ENCODE results near the gene TBCA. TPM values are rescaled to one million over a fixed set of nuclear protein-coding genes. Genes with fewer than 3 reads are reported as not detected.

Gene TBCA
- total RNA-seq, 1 experiment from 2014 or later, result 330 TPM

- Mint-ChIP-seq H3K4me1 (peaks cover 4 to 20% of the 10 kb centered on the region in 2 experiments), H3K4me3 (no peak overlapping the region), H3K27ac (no peak overlapping the region; a peak in 1 of 7 replicates), H3K27me3 (ENCODE audit: low read depth) (no peaks in the 10 kb centered on the region), H3K9me3 (peaks cover 10 to 12% of the 10 kb centered on the region in 2 experiments; a peak in 3 of 5 replicates), H3K36me3 (ENCODE audit: insufficient read depth in 1 of 3, low read depth in 3 of 3) (peaks cover 6 to 29% (median 21%) of the 10 kb centered on the region in 3 experiments)
- H3K4me2 ChIP-seq (ENCODE audit: insufficient read depth, insufficient read length, low read length), result no peak overlapping the region
- no peak overlapping the region for H3K27ac ChIP-seq (ENCODE audit: insufficient read length, low read depth, low read length)
- H3T11ph ChIP-seq (ENCODE audit: low read length), result no peak overlapping the region
- no peak overlapping the region for H3K56ac ChIP-seq (ENCODE audit: insufficient read length, low read depth, low read length)
- no peak overlapping the region for H3K9ac ChIP-seq (ENCODE audit: extremely low read depth, insufficient read length, low read length)
- H3K27me3 ChIP-seq (ENCODE audit: insufficient read depth, low read length), result no peaks in the 10 kb centered on the region
- no peaks in the 10 kb centered on the region for H3K9me3 ChIP-seq (ENCODE audit: control insufficient read depth, low read depth, low read length)
- no peak overlapping the region for H2BK120ac ChIP-seq (ENCODE audit: low read depth, low read length, poor library complexity, severe bottlenecking)
- no CpG with 5 or more reads among the region's 3 CpGs for WGBS (ENCODE audit: extremely low coverage, insufficient read length, low lambda C conversion rate)
- H2BK15ac ChIP-seq (ENCODE audit: low read depth, low read length), result no peak overlapping the region
- no peak overlapping the region for H2BK5ac ChIP-seq (ENCODE audit: insufficient read length, low read length)
- no peak overlapping the region for H2BK20ac ChIP-seq (ENCODE audit: low read depth, low read length, poor library complexity, severe bottlenecking)
- no peak overlapping the region for H2BK12ac ChIP-seq (ENCODE audit: insufficient read length, low read depth, low read length)
- TF ChIP-seq CTCF (conservative IDR thresholded peaks at IDR 0.05), result no peak
- H2AFZ ChIP-seq (ENCODE audit: low read length), result no peak overlapping the region
- H3K18ac ChIP-seq (ENCODE audit: insufficient read length, low read depth, low read length), result no peak overlapping the region
- no peak overlapping the region for H4K8ac ChIP-seq (replicated peaks; ENCODE audit: insufficient read length, low read depth, low read length)
- H3K23ac ChIP-seq (ENCODE audit: insufficient read length, low read depth, low read length), result no peak overlapping the region
- H3K79me1 ChIP-seq (ENCODE audit: insufficient read depth, low read depth, low read length, poor library complexity, severe bottlenecking), result no peaks in the 10 kb centered on the region
- H3K4ac ChIP-seq (ENCODE audit: low read depth, low read length), result no peak overlapping the region
- H4K20me1 ChIP-seq (ENCODE audit: control insufficient read depth, insufficient read depth, insufficient read length), result no peaks in the 10 kb centered on the region
- H3K4me1 ChIP-seq (ENCODE audit: insufficient read depth, low read length), result no peaks in the 10 kb centered on the region
- no peaks in the 10 kb centered on the region for H3K23me2 ChIP-seq (ENCODE audit: insufficient read length, low read depth, low read length, poor library complexity, severe bottlenecking)
- no peak overlapping the region for H4K5ac ChIP-seq (ENCODE audit: insufficient read length, low read depth, low read length)
- no peak for DNase-seq
- no peak overlapping the region for H3K14ac ChIP-seq (ENCODE audit: insufficient read depth, low read length)
- H2AK5ac ChIP-seq (ENCODE audit: insufficient read length, low read length), result no peak overlapping the region
- no peak overlapping the region for H4K91ac ChIP-seq (ENCODE audit: insufficient read length, low read depth, low read length)
- H3K79me2 ChIP-seq (ENCODE audit: insufficient read depth, low read length), result peaks cover 16% of the 10 kb centered on the region; the same call in 1 of the 2 replicates
Observed at GRCh38 chr5:77733130-77733529, 43.0 kb downstream of the TBCA start.

All from H9 (cell line).